Uterus (tissue), 4 donors: ENCODE measurements around the gene TNS1. TPM values are rescaled to one million over a fixed set of nuclear protein-coding genes. Genes with fewer than 3 reads are reported as not detected.
"Not testable (repeated sequence)": the region's sequence is repeated elsewhere in the genome, so short reads cannot be mapped to it uniquely, and the experiment has no call there.

ENCODE experiments used
- DNase-seq, 2 donors: peaks; one replicate each; pipeline ENCODE4 v3.0.0-alpha.2; 2019 to 2020
- H3K27ac ChIP-seq, 2 donors: fragments of 200-600 bp; sonication (generic); 1 replicate in 1 of 2; 2 replicates in 1 of 2; pipeline ENCODE4 v1.5.1; 2016 to 2018
- H3K27me3 ChIP-seq, 2 donors: fragments of 200-600 bp; sonication (generic); one replicate each; pipeline ENCODE4 v1.5.1; 2018 to 2019; ENCODE audit warnings: control low read depth in 1 of 2
- H3K36me3 ChIP-seq, 2 donors: fragments of 200-600 bp; sonication (generic); one replicate each; pipeline ENCODE4 v1.5.1; 2019; ENCODE audit warnings: control low read depth in 1 of 2
- H3K4me1 ChIP-seq, 2 donors: fragments of 200-600 bp; sonication (generic); one replicate each; pipeline ENCODE4 v1.5.1; 2018 to 2019; ENCODE audit warnings: control low read depth in 1 of 2
- H3K4me3 ChIP-seq, 2 donors: fragments of 200-600 bp; sonication (generic); 1 replicate in 1 of 2; 2 replicates in 1 of 2; pipeline ENCODE4 v1.5.1; 2018 to 2019; ENCODE audit warnings: mild to moderate bottlenecking in 1 of 2
- H3K9me3 ChIP-seq, 2 donors: fragments of 200-600 bp; sonication (generic); one replicate each; pipeline ENCODE4 v1.5.1; 2019; ENCODE audit warnings: control low read depth in 1 of 2
- CTCF ChIP-seq, 4 experiments: fragments of 200-600 bp in 2 of 4; fragments of 450-650 bp in 2 of 4; sonication (generic) in 2 of 4; IDR thresholded peaks; one replicate each; pipeline ENCODE4 v1.5.1; 2016 to 2019; ENCODE audit warnings: antibody characterized with exemption in 4 of 4, mild to moderate bottlenecking in 2 of 4, moderate library complexity in 1 of 4
- POLR2A ChIP-seq, 2 donors: fragments of 450-650 bp; IDR thresholded peaks; one replicate each; pipeline ENCODE4 v1.6.1; 2016; ENCODE audit warnings: antibody characterized with exemption in 2 of 2, mild to moderate bottlenecking in 1 of 2, moderate library complexity in 1 of 2
- intact Hi-C: fragments of 100-400 bp; cut with DNase I; formaldehyde crosslinking; loops from one replicate; pipeline ENCODE4 v1.15.1; 2023; ENCODE audit warnings: low total_unique reads
- total RNA-seq, 4 donors: library from RNA; depleted of rRNA in 3 of 4; stranded (reverse); fragments of >200 nt in 3 of 4; gene quantifications; one replicate each; pipeline versions ENCODE4 v1.1.0 to v1.2.4, GENCODE V29; 2014 to 2023
- donor health status: DM: yes; HTN: yes; CAD: no.

TNS1 gene
- total RNA-seq, 4 donors from 2014 or later = 144 to 1,338 (median 313) TPM

- no peak for TF ChIP-seq POLR2A (IDR thresholded peaks at IDR 0.05)
- no peak for TF ChIP-seq CTCF (IDR thresholded peaks at IDR 0.05)
- no peaks in the 10 kb centered on the region for H3K27me3 ChIP-seq
- no peak overlapping the region for H3K4me3 ChIP-seq
- no peaks in the 10 kb centered on the region for H3K36me3 ChIP-seq
- no peak for DNase-seq
- intact Hi-C loops = loop anchor here (2.0 kb wide), 1 partner anchor 251 kb away; no protein-coding TSS in a partner anchor
- no peak overlapping the region for H3K27ac ChIP-seq
- H3K9me3 ChIP-seq = no peaks in the 10 kb centered on the region
- H3K4me1 ChIP-seq = peaks cover 0 to 5% of the 10 kb centered on the region in 2 donors
Observed at GRCh38 chr2:218035463-218036100, 32.8 kb upstream of the TNS1 start.

- H3K36me3 ChIP-seq, H3K9me3 ChIP-seq, H3K27me3 ChIP-seq, H3K4me3 ChIP-seq, H3K4me1 ChIP-seq, H3K27ac ChIP-seq: not testable (repeated sequence)
- intact Hi-C loops = loop anchor here (2.0 kb wide), 1 partner anchor 250 kb away; no protein-coding TSS in a partner anchor
- TF ChIP-seq CTCF (IDR thresholded peaks at IDR 0.05) = peak; percentile 10 to 74 (median 58)
- peak; percentile 61 to 68 for DNase-seq
Observed at GRCh38 chr2:218034497-218035213, 31.9 kb upstream of the TNS1 start.

- DNase-seq = no peak
- Histone ChIP-seq H3K9me3 (no peaks in the 10 kb centered on the region), H3K36me3 (no peaks in the 10 kb centered on the region), H3K27me3 (no peaks in the 10 kb centered on the region), H3K4me3 (no peak overlapping the region), H3K27ac (no peak overlapping the region), H3K4me1 (peaks cover 0 to 5% of the 10 kb centered on the region in 2 donors)
- no peak for TF ChIP-seq POLR2A (IDR thresholded peaks at IDR 0.05)
- TF ChIP-seq CTCF (IDR thresholded peaks at IDR 0.05) = no peak
- intact Hi-C loops = loop anchor here (2.0 kb wide), 1 partner anchor 249 kb away; no protein-coding TSS in a partner anchor
Observed at GRCh38 chr2:218033590-218034496, 31.0 kb upstream of the TNS1 start.

- Histone ChIP-seq H3K27me3 (no peaks in the 10 kb centered on the region), H3K36me3 (no peaks in the 10 kb centered on the region), H3K9me3 (no peaks in the 10 kb centered on the region), H3K4me3 (no peak overlapping the region), H3K27ac (no peak overlapping the region), H3K4me1 (peaks cover 0 to 5% of the 10 kb centered on the region in 2 donors)
- DNase-seq = no peak
- no peak for TF ChIP-seq POLR2A (IDR thresholded peaks at IDR 0.05)
- no peak for TF ChIP-seq CTCF (IDR thresholded peaks at IDR 0.05)
- intact Hi-C loops = no loop called here
Observed at GRCh38 chr2:218033208-218033589, 30.4 kb upstream of the TNS1 start.
